Right atrium auricular region (tissue), 2 donors: ENCODE results near the gene TNPO3. TPM values are rescaled to one million over a fixed set of nuclear protein-coding genes. Genes with fewer than 3 reads are reported as not detected.

ENCODE experiments used
- DNase-seq: peaks from one replicate; pipeline ENCODE4 v3.0.0-alpha.2; 2019; ENCODE audit warnings: low spot score
- H3K27ac ChIP-seq, 2 donors: fragments of 200-600 bp; sonication (generic); 1 replicate in 1 of 2; 2 replicates in 1 of 2; pipeline ENCODE4 v1.5.1; 2016 to 2019
- H3K27me3 ChIP-seq, 2 donors: fragments of 200-600 bp; sonication (generic); one replicate each; pipeline versions ENCODE4 v1.5.1 to v1.6.0; 2017 to 2019
- H3K36me3 ChIP-seq: fragments of 200-600 bp; sonication (generic); one replicate; pipeline ENCODE4 v1.5.1; 2016
- H3K4me1 ChIP-seq, 2 donors: fragments of 200-600 bp; sonication (generic); one replicate each; pipeline versions ENCODE4 v1.5.1 to v1.6.0; 2017 to 2019
- H3K4me3 ChIP-seq, 2 donors: fragments of 200-600 bp; sonication (generic); 1 replicate in 1 of 2; 2 replicates in 1 of 2; pipeline ENCODE4 v1.5.1; 2017 to 2019; ENCODE audit warnings: mild to moderate bottlenecking in 1 of 2, moderate library complexity in 1 of 2
- H3K9me3 ChIP-seq, 2 donors: fragments of 200-600 bp; sonication (generic); one replicate each; pipeline ENCODE4 v1.5.1; 2019
- total RNA-seq, 2 donors: library from RNA; depleted of rRNA; stranded (reverse); fragments of >200 nt; gene quantifications; one replicate each; pipeline ENCODE4 v1.1.0, GENCODE V29; 2016
- TF ChIP-seq, protein P1 (sequence below), 2 donors: fragments of 200-600 bp; sonication (generic); IDR thresholded peaks; one replicate each; pipeline ENCODE4 v1.5.1; 2019; ENCODE audit warnings: antibody characterized with exemption in 2 of 2

TNPO3 gene
- total RNA-seq, 2 donors from 2014 or later: 23.5 to 23.6 TPM

GRCh38 chr7:129095258-129095657, 40.3 kb upstream of the TNPO3 start:
- Histone ChIP-seq H3K27ac (no peak overlapping the region), H3K36me3 (no peaks in the 10 kb centered on the region), H3K4me3 (no peak overlapping the region), H3K4me1 (no peaks in the 10 kb centered on the region), H3K9me3 (no peaks in the 10 kb centered on the region), H3K27me3 (no peaks in the 10 kb centered on the region)
- TF ChIP-seq, protein P1, sequence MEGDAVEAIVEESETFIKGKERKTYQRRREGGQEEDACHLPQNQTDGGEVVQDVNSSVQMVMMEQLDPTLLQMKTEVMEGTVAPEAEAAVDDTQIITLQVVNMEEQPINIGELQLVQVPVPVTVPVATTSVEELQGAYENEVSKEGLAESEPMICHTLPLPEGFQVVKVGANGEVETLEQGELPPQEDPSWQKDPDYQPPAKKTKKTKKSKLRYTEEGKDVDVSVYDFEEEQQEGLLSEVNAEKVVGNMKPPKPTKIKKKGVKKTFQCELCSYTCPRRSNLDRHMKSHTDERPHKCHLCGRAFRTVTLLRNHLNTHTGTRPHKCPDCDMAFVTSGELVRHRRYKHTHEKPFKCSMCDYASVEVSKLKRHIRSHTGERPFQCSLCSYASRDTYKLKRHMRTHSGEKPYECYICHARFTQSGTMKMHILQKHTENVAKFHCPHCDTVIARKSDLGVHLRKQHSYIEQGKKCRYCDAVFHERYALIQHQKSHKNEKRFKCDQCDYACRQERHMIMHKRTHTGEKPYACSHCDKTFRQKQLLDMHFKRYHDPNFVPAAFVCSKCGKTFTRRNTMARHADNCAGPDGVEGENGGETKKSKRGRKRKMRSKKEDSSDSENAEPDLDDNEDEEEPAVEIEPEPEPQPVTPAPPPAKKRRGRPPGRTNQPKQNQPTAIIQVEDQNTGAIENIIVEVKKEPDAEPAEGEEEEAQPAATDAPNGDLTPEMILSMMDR (IDR thresholded peaks at IDR 0.05): no peak
- no peak for DNase-seq

DNA sequence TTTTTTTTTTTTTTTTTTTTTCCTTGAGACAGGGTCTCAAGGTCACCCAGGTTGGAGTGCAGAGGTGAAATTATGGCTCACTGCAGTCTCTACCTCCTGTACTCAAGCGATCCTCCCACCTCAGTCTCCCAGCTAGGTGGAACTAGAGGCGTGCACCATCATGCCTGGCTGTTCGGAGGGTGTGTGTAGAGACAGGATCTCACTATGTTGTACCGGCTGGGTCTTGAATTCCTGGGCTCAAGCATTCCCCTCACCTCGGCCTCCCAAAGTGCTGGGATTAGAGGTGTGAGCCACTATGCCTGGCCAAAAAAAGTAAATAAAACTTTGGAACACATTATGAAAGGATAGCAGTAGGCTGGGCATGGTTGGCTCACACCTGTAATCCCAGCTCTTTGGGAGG, 39.6 kb upstream of the TNPO3 start:
- Histone ChIP-seq H3K4me1 (no peaks in the 10 kb centered on the region), H3K27me3 (no peaks in the 10 kb centered on the region), H3K27ac (no peak overlapping the region), H3K4me3 (no peak overlapping the region), H3K36me3 (no peaks in the 10 kb centered on the region), H3K9me3 (no peaks in the 10 kb centered on the region)
- TF ChIP-seq, protein P1 (IDR thresholded peaks at IDR 0.05): no peak
- no peak for DNase-seq

DNA sequence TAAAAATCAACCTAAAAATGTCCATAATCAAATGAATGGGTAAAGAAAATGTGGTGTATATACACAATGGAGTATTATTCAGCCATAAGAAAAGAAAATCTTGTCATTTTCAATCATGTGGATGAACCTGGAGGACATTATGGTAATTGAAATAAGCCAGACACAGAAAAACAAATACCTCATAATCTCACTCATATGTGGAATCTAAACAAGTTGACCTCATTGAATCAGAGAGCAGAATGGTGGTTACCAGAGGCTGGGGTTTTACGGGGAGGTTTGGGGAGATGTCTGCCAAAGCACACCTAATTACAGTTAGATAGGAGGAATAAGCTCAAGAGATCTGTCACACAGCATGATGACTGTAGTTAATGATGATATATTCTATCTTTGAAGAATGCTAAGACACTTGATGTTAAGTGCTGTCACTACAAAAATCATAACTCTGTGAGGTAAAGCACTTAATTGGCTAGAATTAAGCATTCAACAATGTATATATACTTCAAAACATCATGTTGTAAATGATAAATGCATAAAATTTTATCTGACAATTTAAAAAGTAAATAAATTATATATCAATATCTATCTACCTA, 39.1 kb upstream of the TNPO3 start:
- Histone ChIP-seq H3K4me3 (no peak overlapping the region), H3K27ac (no peak overlapping the region), H3K4me1 (no peaks in the 10 kb centered on the region), H3K36me3 (no peaks in the 10 kb centered on the region), H3K27me3 (no peaks in the 10 kb centered on the region), H3K9me3 (no peaks in the 10 kb centered on the region)
- TF ChIP-seq, protein P1 (IDR thresholded peaks at IDR 0.05): no peak
- DNase-seq: no peak

DNA sequence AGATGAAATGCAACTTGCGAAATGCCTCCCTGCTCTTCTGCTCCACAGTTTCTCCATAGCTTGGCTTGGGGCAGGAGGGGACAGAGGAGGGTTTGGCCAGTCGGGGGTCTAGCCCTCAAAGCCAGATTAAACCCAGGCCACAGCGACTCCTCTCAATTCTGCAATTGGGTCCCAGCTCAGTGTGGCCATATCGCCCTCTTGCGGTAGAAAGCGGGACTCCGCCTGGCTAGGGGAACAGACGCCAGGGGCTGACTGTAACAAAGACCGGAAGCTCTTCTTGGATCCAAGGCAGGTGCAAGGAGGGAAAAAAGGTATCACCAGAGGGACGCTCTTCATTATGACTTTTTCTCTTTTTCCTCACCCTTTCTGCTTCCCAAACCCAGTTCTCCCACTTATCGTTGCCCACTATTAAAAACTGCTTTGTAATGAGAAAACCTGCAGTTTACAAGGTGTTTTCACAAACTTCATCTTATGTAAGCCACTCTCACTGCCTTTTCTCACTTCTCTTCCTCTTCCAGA, 36.6 kb upstream of the TNPO3 start:
- peak; percentile 84 for DNase-seq
- TF ChIP-seq, protein P1 (IDR thresholded peaks at IDR 0.05): peak; percentile 89 to 96
- no peak overlapping the region for H3K4me3 ChIP-seq
- no peaks in the 10 kb centered on the region for H3K36me3 ChIP-seq
- no peak overlapping the region for H3K27ac ChIP-seq
- H3K4me1 ChIP-seq: no peaks in the 10 kb centered on the region
- H3K27me3 ChIP-seq: no peaks in the 10 kb centered on the region
- no peaks in the 10 kb centered on the region for H3K9me3 ChIP-seq

DNA sequence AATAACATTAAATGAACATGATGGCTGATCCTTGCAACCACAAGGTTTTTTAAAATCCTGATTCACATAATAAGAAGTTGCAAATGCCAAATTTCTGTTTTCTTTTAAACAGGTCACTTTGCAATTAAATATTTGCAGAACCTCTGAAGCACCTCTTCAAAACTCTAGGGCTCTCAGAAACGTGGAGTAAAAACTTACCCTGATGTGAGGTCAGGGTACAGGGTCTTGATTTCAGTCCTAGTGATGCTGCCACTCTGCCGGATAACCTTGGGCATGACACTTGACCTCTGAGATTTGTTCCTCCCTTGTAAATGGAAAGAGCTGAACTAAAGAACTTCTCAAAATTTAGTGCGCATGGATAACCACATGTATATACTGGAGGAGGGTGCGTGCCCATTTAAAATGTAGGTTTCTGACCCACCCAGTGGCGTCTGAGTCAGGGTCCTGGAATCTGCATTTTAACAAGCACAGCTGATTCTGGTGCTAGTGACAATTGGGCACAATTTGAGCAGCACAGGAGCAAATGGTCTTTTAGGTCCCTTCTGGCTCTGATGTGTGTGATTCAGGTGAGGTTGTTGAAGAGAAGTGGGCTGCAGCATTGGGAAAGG, 35.5 kb upstream of the TNPO3 start:
- DNase-seq: no peak
- no peak overlapping the region for H3K4me3 ChIP-seq
- TF ChIP-seq, protein P1 (IDR thresholded peaks at IDR 0.05): no peak
- H3K4me1 ChIP-seq: no peaks in the 10 kb centered on the region
- H3K9me3 ChIP-seq: no peaks in the 10 kb centered on the region
- H3K36me3 ChIP-seq: no peaks in the 10 kb centered on the region
- no peaks in the 10 kb centered on the region for H3K27me3 ChIP-seq
- H3K27ac ChIP-seq: no peak overlapping the region
